Right lobe of liver (tissue), 6 donors: ENCODE measurements around the gene CAMKMT. TPM values are rescaled to one million over a fixed set of nuclear protein-coding genes. Genes with fewer than 3 reads are reported as not detected.

Experiments used
- ATAC-seq, 4 donors: fragments of 200-7000 bp; cut with Tn5 transposase; one replicate each; pipeline ENCODE4 v1.9.1; 2020; ENCODE audit warnings: mild to moderate bottlenecking in 4 of 4, moderate library complexity in 4 of 4
- DNase-seq, 3 donors: peaks; one replicate each; pipeline ENCODE4 v3.0.0-alpha.2; 2020
- H3K27ac ChIP-seq, 3 donors: fragments of 200-600 bp; one replicate each; pipeline ENCODE4 v1.8.0; 2022
- H3K27me3 ChIP-seq, 2 donors: fragments of 200-600 bp; one replicate each; pipeline ENCODE4 v1.8.0; 2022
- H3K36me3 ChIP-seq, 4 donors: fragments of 200-600 bp; sonication (generic) in 1 of 4; one replicate each; pipeline versions ENCODE4 v1.5.1 to v1.8.0; 2017 to 2022; ENCODE audit warnings: control low read depth in 1 of 4
- H3K4me1 ChIP-seq, 4 donors: fragments of 200-600 bp; sonication (generic) in 1 of 4; one replicate each; pipeline versions ENCODE4 v1.5.1 to v1.8.0; 2017 to 2022; ENCODE audit warnings: control low read depth in 1 of 4
- H3K4me3 ChIP-seq, 3 donors: fragments of 200-600 bp; one replicate each; pipeline ENCODE4 v1.8.0; 2022
- H3K9me3 ChIP-seq, 4 donors: fragments of 200-600 bp; sonication (generic) in 1 of 4; one replicate each; pipeline versions ENCODE4 v1.5.1 to v1.8.0; 2017 to 2022; ENCODE audit warnings: control low read depth in 1 of 4
- CTCF ChIP-seq, 4 donors: fragments of 200-600 bp in 3 of 4; fragments of 450-650 bp in 1 of 4; IDR thresholded peaks; one replicate each; pipeline versions ENCODE4 v1.5.1 to v1.8.0; 2016 to 2022; ENCODE audit warnings: antibody characterized with exemption in 4 of 4, mild to moderate bottlenecking in 2 of 4
- POLR2A ChIP-seq: fragments of 450-650 bp; IDR thresholded peaks from one replicate; pipeline ENCODE4 v1.6.1; 2017; ENCODE audit warnings: antibody characterized with exemption, mild to moderate bottlenecking
- WGBS: methylation state at CpG from one replicate; pipeline ENCODE4 v1.1.6; 2018; ENCODE audit warnings: low coverage, low lambda C conversion rate; ENCODE audit not compliant: insufficient coverage; ENCODE audit errors: missing lambda C conversion rate; 5-methylcytosine and 5-hydroxymethylcytosine counted together
- intact Hi-C, 2 donors: fragments of 100-400 bp; cut with DNase I; formaldehyde crosslinking; loops; one replicate each; pipeline versions ENCODE4 v1.11.2 to v1.14.1; 2022
- total RNA-seq, 6 experiments: library from RNA; depleted of rRNA in 2 of 6; stranded (reverse); fragments of >200 nt in 2 of 6; fragmentation: NEBNext Ultra II Directional in 3 of 6; extraction: Animal tissue kit (Norgen Biotek cat#: 25700) in 3 of 6; gene quantifications; one replicate each; pipeline versions ENCODE4 v1.1.0 to v1.2.4, GENCODE V29; 2016 to 2023
- donor health status: DM: no; HTN: yes; CAD: no.
- donor health status: DM: no; HTN: no; CAD: no.
- donor health status: DM: no; HTN: no; CAD: no.
- donor health status: DM: no; HTN: yes; CAD: no.
- donor health status: DM: no; HTN: yes; CAD: no.

CAMKMT gene
- total RNA-seq, 6 experiments from 2014 or later: 2.0 to 7.4 (median 5.2) TPM

- TF ChIP-seq POLR2A: no peak
- no peak for TF ChIP-seq CTCF (IDR thresholded peaks at IDR 0.05)
- WGBS: 43% methylated on average over 5 of the region's 5 CpGs
- Histone ChIP-seq H3K4me3 (no peak overlapping the region), H3K9me3 (no peaks in the 10 kb centered on the region), H3K27me3 (no peaks in the 10 kb centered on the region), H3K4me1 (peaks cover 0 to 7% (median 0%) of the 10 kb centered on the region in 4 donors), H3K36me3 (no peaks in the 10 kb centered on the region), H3K27ac (no peak overlapping the region)
- DNase-seq: peak in 1 of 3 donors; percentile 27
- ATAC-seq: peak; percentile 60 to 96 (median 84)
- intact Hi-C loops: no loop called here
Measured at GRCh38 chr2:44759823-44760222, 398.1 kb downstream of the CAMKMT start.

- no peak overlapping the region for H3K27ac ChIP-seq
- intact Hi-C loops: no loop called here
- no peak for DNase-seq
- H3K27me3 ChIP-seq: no peaks in the 10 kb centered on the region
- H3K4me1 ChIP-seq: peaks cover 0 to 7% (median 0%) of the 10 kb centered on the region in 4 donors
- H3K9me3 ChIP-seq: no peaks in the 10 kb centered on the region
- H3K36me3 ChIP-seq: no peaks in the 10 kb centered on the region
- no peak overlapping the region for H3K4me3 ChIP-seq
- 69% methylated on average over 8 of the region's 8 CpGs for WGBS
- no peak for ATAC-seq
- TF ChIP-seq POLR2A (no peak), CTCF (IDR thresholded peaks at IDR 0.05) (no peak)
Measured at GRCh38 chr2:44763275-44763782, 401.6 kb downstream of the CAMKMT start.

GRCh38 chr2:44766220-44766619 is 404.5 kb downstream of the CAMKMT start:
- 88% methylated on average over 5 of the region's 5 CpGs for WGBS
- ATAC-seq: no peak
- H3K27ac ChIP-seq: no peak overlapping the region
- no peak for DNase-seq
- no peak overlapping the region for H3K4me3 ChIP-seq
- H3K36me3 ChIP-seq: no peaks in the 10 kb centered on the region
- no peaks in the 10 kb centered on the region for H3K27me3 ChIP-seq
- no peak for TF ChIP-seq POLR2A
- no peak for TF ChIP-seq CTCF (IDR thresholded peaks at IDR 0.05)
- intact Hi-C loops: no loop called here
- H3K4me1 ChIP-seq: no peaks in the 10 kb centered on the region
- no peaks in the 10 kb centered on the region for H3K9me3 ChIP-seq

GRCh38 chr2:44766777-44767176 is 405.0 kb downstream of the CAMKMT start:
- Histone ChIP-seq H3K36me3 (no peaks in the 10 kb centered on the region), H3K4me1 (no peaks in the 10 kb centered on the region), H3K4me3 (no peak overlapping the region), H3K27ac (no peak overlapping the region), H3K27me3 (no peaks in the 10 kb centered on the region), H3K9me3 (no peaks in the 10 kb centered on the region)
- no peak for TF ChIP-seq POLR2A
- no peak for TF ChIP-seq CTCF (IDR thresholded peaks at IDR 0.05)
- DNase-seq: no peak
- 92% methylated on average over 1 of the region's 1 CpG for WGBS
- ATAC-seq: no peak
- intact Hi-C loops: no loop called here

GRCh38 chr2:44767691-44768090 is 405.9 kb downstream of the CAMKMT start:
- ATAC-seq: no peak
- TF ChIP-seq POLR2A: no peak
- no peak for TF ChIP-seq CTCF (IDR thresholded peaks at IDR 0.05)
- no peaks in the 10 kb centered on the region for H3K36me3 ChIP-seq
- no peak for DNase-seq
- WGBS: 80% methylated on average over 4 of the region's 8 CpGs
- intact Hi-C loops: no loop called here
- no peaks in the 10 kb centered on the region for H3K4me1 ChIP-seq
- H3K9me3 ChIP-seq: no peaks in the 10 kb centered on the region
- no peak overlapping the region for H3K27ac ChIP-seq
- H3K27me3 ChIP-seq: no peaks in the 10 kb centered on the region
- H3K4me3 ChIP-seq: no peak overlapping the region
